ENCODE measurements around the gene HSD3B7. TPM values are rescaled to one million over a fixed set of nuclear protein-coding genes. Genes with fewer than 3 reads are reported as not detected.

Gene HSD3B7
- total RNA-seq, 1 donor from 2014 or later, result 30.6 TPM

DNA sequence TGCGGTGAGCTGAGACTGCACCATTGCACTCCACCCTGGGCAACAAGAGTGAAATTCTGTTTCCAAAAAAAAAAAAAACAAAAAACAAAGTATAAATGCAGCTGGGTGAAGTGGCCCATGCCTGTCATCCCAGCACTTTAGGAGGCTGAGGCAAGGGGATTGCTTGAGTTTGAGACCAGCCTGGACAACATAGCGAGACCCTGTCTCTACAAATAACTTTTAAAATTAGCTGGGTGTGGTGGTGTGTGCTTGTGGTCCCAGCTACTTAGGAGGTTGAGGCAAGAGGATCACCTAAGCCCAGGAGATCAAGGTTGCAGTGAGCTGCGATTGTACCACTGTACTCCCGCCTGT lies 38.2 kb downstream of the HSD3B7 start:
- DNase-seq (ENCODE audit: low spot score), result no peak

DNA sequence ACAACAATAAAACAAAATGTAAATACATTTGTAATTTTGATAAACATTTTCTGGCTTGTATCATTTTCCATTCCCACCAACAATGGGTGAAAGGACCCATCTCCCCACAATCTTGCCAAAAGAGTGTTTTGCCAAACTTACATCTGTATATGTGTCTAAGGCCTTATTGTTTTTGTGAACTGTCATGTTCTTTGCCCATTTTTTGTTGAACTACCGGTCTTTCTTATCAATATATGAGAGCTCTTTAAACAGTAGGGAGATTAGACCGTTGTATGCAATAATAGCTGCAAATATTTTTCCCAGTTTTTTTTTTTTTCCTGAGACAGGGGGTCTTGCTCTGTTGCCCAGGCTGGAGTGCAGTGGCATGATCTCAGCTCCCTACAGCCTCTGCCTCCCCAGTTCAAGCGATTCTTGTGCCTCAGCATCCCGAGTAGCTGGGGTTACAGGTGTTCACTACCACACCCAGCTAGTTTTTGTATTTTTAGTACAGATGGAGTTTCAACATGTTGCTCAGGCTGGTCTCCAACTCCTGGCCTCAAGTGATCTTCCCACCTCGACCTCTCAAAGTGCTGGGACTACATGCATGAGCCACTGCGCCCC lies 38.7 kb downstream of the HSD3B7 start:
- DNase-seq (ENCODE audit: low spot score), result no peak

GRCh38 chr16:31025339-31025738 lies 40.3 kb downstream of the HSD3B7 start:
- no peak for DNase-seq (ENCODE audit: low spot score)

DNA sequence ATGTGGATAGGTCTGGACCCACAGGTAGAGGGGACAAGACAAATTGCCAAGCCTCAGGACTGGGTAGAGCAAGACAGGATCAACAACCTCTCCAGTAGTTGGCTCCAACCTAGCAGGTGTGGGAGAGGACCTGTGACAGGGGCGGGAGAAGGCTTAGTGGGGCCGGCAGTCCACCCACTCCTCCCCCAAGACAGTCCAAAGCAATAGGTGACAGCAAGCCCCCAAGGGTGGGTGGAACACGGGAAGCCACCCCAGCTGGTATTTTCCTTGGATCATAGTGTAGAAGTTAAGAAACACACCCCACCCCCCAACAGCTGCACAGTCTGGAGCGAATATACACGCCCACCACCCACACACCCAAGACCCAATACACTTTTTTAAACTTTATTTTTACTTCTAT lies 44.3 kb downstream of the HSD3B7 start:
- no peak for DNase-seq (ENCODE audit: low spot score)

DNA sequence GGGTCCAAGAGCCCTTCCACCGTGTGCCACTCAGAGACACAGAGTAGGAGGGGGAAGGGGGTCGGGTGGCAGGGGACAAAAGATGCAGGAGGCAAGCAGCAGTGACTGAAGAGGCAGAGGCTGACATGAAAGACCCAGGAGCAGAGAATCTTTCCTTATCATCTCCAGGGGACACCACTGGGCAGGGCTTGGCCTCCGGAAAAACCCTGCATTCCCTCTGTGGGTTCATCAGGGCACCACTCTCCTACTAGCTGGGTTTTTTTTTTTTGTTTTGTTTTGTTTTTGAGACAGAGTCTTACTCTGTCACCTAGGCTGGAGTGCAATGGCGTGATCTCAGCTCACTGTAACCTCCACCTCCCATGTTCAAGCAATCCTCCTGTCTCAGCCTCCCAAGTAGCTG lies 46.3 kb downstream of the HSD3B7 start:
- no peak for DNase-seq (ENCODE audit: low spot score)

- DNase-seq (ENCODE audit: low spot score), result peak; percentile 98
These were observed 48.0 kb downstream of the HSD3B7 start, which contains the start of gene STX4 for GRCh38 chr16:31032736-31033708. STX4 (plus strand) TSS chr16:31033558; CDS start chr16:31033806, 248 bp downstream.

GRCh38 chr16:31033709-31034492 lies 48.9 kb downstream of the HSD3B7 start:
- DNase-seq (ENCODE audit: low spot score), result peak; percentile 92

DNA sequence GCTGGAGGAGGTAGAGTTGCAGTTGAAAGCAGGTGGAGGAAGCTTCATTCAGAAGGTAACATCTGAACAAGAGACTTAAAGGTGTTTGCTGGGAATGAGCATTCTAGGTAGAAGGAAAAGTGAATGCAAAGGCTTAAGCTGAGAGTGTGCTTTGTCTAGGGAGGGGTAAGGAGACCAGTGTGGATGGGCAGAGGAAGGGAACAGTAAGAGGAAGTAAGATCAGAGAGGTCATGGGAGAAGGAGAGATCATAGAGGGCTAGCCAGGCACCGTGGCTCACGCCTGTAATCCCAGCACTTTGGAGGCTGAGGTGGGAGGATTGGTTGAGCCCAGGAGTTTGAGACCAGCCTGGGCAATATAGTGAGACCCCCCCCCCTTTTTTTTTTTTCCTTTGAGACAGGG lies 51.7 kb downstream of the HSD3B7 start:
- DNase-seq (ENCODE audit: low spot score), result no peak

Other genes starting within 250 kb of the HSD3B7 start
- 39.2 TPM for gene PHKG2, start 236.8 kb upstream of the HSD3B7 start, total RNA-seq
- 13.2 TPM for gene CFAP119, start 223.1 kb upstream of the HSD3B7 start, total RNA-seq
- gene RNF40, start 222.9 kb upstream of the HSD3B7 start, total RNA-seq, result 129 TPM
- gene ZNF629, start 198.0 kb upstream of the HSD3B7 start, total RNA-seq, result 18.9 TPM
- 37.8 TPM for gene BCL7C, start 91.1 kb upstream of the HSD3B7 start, total RNA-seq
- 11.0 TPM for gene CTF1, start 88.6 kb upstream of the HSD3B7 start, total RNA-seq
- 27.7 TPM for gene FBXL19, start 61.6 kb upstream of the HSD3B7 start, total RNA-seq
- gene ORAI3, start 36.1 kb upstream of the HSD3B7 start, total RNA-seq, result 34.4 TPM
- 17.6 TPM for gene SETD1A, start 27.5 kb upstream of the HSD3B7 start, total RNA-seq
- 0.58 TPM for gene STX1B, start 25.4 kb downstream of the HSD3B7 start, total RNA-seq
- 84.0 TPM for gene STX4, start 48.4 kb downstream of the HSD3B7 start, total RNA-seq
- gene ZNF668, start 89.0 kb downstream of the HSD3B7 start, total RNA-seq, result 9.2 TPM
- gene ZNF646, start 89.2 kb downstream of the HSD3B7 start, total RNA-seq, result 26.1 TPM
- 4.5 TPM for gene PRSS53, start 103.7 kb downstream of the HSD3B7 start, total RNA-seq
- 100 TPM for gene VKORC1, start 109.6 kb downstream of the HSD3B7 start, total RNA-seq
- 49.6 TPM for gene BCKDK, start 123.2 kb downstream of the HSD3B7 start, total RNA-seq
- 67.2 TPM for gene KAT8, start 132.5 kb downstream of the HSD3B7 start, total RNA-seq
- 312 TPM for gene PRSS8, start 150.5 kb downstream of the HSD3B7 start, total RNA-seq
- gene PRSS36, start 164.9 kb downstream of the HSD3B7 start, total RNA-seq, result 5.7 TPM
- gene FUS, start 194.9 kb downstream of the HSD3B7 start, total RNA-seq, result 208 TPM
- 25.1 TPM for gene PYCARD, start 217.6 kb downstream of the HSD3B7 start, total RNA-seq
- 0.06 TPM for gene TRIM72, start 228.9 kb downstream of the HSD3B7 start, total RNA-seq
- not detected for gene PYDC1, start 231.9 kb downstream of the HSD3B7 start, total RNA-seq

Data from mucosa of gallbladder (tissue), 1 donor.